ENCODE data around the gene RTRAF. TPM values are rescaled to one million over a fixed set of nuclear protein-coding genes. Genes with fewer than 3 reads are reported as not detected.

The RTRAF gene
- total and polyA plus RNA-seq, 8 donors: 4.9 to 202 (median 144) TPM

DNA sequence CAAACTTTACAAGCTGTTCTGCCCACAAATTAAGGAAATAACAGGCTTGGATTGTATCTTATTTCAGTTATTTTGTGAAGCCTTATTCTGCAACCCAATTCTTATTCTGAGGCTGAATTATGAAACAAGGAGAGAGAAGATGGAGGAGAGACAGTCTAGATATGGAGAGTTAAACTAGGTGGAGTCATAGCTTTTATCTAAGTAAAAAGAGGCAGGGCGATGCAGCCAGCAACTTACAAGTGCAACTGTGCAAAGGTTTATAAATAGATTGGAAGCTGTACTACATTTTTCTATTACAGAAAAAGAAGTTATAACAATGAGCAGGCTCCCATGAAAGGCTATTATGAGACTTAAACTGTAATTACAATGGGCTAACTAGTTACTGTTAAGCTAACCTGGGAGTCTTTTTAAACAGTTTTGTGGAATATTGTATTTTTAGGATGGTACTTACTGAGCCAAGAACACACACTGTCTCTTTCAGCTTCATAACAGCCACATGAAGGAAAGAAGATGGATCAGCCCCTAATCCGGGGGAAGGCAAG is 57.1 kb downstream of the RTRAF start:
- H3K36me3 ChIP-seq: peaks cover 0 to 8% (median 0%) of the 10 kb centered on the region in 4 donors
- DNase-seq: no peak
- no peaks in the 10 kb centered on the region for H3K27me3 ChIP-seq
- TF ChIP-seq, protein P1, sequence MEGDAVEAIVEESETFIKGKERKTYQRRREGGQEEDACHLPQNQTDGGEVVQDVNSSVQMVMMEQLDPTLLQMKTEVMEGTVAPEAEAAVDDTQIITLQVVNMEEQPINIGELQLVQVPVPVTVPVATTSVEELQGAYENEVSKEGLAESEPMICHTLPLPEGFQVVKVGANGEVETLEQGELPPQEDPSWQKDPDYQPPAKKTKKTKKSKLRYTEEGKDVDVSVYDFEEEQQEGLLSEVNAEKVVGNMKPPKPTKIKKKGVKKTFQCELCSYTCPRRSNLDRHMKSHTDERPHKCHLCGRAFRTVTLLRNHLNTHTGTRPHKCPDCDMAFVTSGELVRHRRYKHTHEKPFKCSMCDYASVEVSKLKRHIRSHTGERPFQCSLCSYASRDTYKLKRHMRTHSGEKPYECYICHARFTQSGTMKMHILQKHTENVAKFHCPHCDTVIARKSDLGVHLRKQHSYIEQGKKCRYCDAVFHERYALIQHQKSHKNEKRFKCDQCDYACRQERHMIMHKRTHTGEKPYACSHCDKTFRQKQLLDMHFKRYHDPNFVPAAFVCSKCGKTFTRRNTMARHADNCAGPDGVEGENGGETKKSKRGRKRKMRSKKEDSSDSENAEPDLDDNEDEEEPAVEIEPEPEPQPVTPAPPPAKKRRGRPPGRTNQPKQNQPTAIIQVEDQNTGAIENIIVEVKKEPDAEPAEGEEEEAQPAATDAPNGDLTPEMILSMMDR (IDR thresholded peaks at IDR 0.05): no peak
- no peak for TF ChIP-seq POLR2AphosphoS5 (IDR thresholded peaks at IDR 0.05)
- no peak for TF ChIP-seq EP300 (IDR thresholded peaks at IDR 0.05)
- TF ChIP-seq POLR2A (IDR thresholded peaks at IDR 0.05): no peak
- 29 to 65% (median 50%) methylated on average over 2 of the region's 2 CpGs for WGBS, 5 donors
- H3K4me1 ChIP-seq: peaks cover 0 to 89% (median 47%) of the 10 kb centered on the region in 4 donors
- intact Hi-C loops (cut with DNase I; ENCODE audit: low total_unique reads): no loop called here
- H3K9me3 ChIP-seq: no peaks in the 10 kb centered on the region
- H3K4me3 ChIP-seq: no peak overlapping the region
- peak overlapping the region in 3 of 5 donors; percentile 9 to 81 (median 18) for H3K27ac ChIP-seq

DNA sequence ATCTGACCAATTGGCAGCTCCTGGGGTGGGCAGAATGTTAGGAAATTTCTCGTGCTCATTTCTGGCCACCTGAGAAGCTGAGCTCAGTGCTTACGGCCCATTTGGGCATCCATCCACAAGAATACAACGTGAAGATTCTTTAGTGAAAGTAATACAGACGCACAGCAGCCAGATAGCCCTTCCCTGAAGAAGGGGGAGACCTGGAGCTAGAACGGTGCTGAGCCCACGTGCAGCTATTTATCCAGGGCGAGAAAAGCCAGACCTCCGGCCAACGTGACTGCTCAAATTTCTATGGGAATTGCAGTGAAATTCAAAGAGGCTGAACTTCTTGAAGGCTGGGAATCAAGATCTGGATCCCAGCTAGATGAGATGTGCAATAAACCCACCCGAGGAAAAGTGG is 58.8 kb downstream of the RTRAF start:
- no peaks in the 10 kb centered on the region for H3K36me3 ChIP-seq
- 83 to 89% (median 88%) methylated on average over 10 of the region's 10 CpGs for WGBS, 5 donors
- TF ChIP-seq EP300 (IDR thresholded peaks at IDR 0.05): no peak
- TF ChIP-seq, protein P1 (IDR thresholded peaks at IDR 0.05): no peak
- TF ChIP-seq POLR2AphosphoS5 (IDR thresholded peaks at IDR 0.05): no peak
- TF ChIP-seq POLR2A (IDR thresholded peaks at IDR 0.05): no peak
- H3K27me3 ChIP-seq: no peaks in the 10 kb centered on the region
- DNase-seq: peak in 1 of 2 donors; percentile 61
- no peak overlapping the region for H3K4me3 ChIP-seq
- peak overlapping the region in 3 of 5 donors; percentile 33 to 81 (median 81) for H3K27ac ChIP-seq
- intact Hi-C loops (cut with DNase I; ENCODE audit: low total_unique reads): no loop called here
- H3K9me3 ChIP-seq: no peaks in the 10 kb centered on the region
- H3K4me1 ChIP-seq: peaks cover 5 to 91% (median 53%) of the 10 kb centered on the region in 4 donors

DNA sequence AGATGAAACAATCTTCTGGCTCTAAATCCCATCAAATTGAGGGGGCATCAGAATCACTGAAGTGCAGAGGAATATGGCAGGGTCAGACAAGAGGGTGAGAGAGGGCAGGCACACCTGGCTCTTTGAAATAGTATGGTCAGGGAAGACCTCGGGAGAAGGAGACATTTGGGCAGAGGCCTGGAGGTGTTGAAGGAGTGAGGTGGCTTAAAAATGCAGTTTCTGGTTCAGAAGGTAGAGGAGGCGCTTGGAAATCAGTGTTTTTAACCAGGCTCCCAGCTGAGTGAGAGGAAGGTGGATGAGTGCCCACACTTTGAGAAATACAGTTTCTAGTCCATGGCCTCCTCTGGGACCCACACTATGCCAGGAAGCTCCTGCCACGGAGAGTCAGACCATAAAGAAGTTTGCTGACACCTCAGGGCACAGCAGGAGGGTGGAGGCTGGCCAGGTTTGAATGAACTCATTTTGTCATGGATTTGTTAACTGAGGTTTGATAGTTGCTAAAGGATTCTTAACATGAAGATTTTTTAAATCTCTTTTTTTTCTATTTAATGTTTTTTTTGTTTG is 59.4 kb downstream of the RTRAF start:
- intact Hi-C loops (cut with DNase I; ENCODE audit: low total_unique reads): no loop called here
- Histone ChIP-seq H3K4me1 (peaks cover 5 to 92% (median 56%) of the 10 kb centered on the region in 4 donors), H3K36me3 (no peaks in the 10 kb centered on the region), H3K27me3 (no peaks in the 10 kb centered on the region), H3K27ac (peak overlapping the region in 4 of 5 donors; percentile 20 to 81 (median 57)), H3K9me3 (no peaks in the 10 kb centered on the region), H3K4me3 (no peak overlapping the region)
- WGBS, 5 donors: 68 to 78% (median 71%) methylated on average over 3 of the region's 3 CpGs
- no peak for TF ChIP-seq EP300 (IDR thresholded peaks at IDR 0.05)
- TF ChIP-seq POLR2A (IDR thresholded peaks at IDR 0.05): no peak
- TF ChIP-seq, protein P1 (IDR thresholded peaks at IDR 0.05): no peak
- TF ChIP-seq POLR2AphosphoS5 (IDR thresholded peaks at IDR 0.05): no peak
- DNase-seq: no peak

DNA sequence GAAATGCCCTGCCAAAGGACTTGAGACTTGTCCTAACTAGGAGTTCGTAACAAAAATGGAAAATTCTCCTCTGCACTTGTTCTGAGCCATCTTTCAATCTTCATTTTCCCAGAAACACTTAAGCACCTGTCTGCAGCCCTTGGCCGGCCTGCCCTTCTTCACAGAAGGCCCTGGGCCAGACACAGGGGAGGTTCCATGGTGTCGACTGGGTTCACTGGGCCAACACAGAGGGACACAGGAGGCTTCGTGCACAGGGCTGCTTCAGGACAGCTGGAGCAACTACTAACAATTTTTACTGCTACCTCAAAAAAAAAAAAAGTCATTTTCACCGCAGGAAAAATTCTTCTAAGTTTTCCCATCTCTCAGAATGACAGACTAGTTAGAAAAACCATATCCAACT is 59.9 kb downstream of the RTRAF start:
- intact Hi-C loops (cut with DNase I; ENCODE audit: low total_unique reads): no loop called here
- DNase-seq: no peak
- H3K36me3 ChIP-seq: no peaks in the 10 kb centered on the region
- H3K27me3 ChIP-seq: no peaks in the 10 kb centered on the region
- H3K4me3 ChIP-seq: no peak overlapping the region
- WGBS, 5 donors: 68 to 92% (median 81%) methylated on average over 5 of the region's 5 CpGs
- peaks cover 5 to 94% (median 59%) of the 10 kb centered on the region in 4 donors for H3K4me1 ChIP-seq
- TF ChIP-seq, protein P1 (IDR thresholded peaks at IDR 0.05): no peak
- TF ChIP-seq EP300 (IDR thresholded peaks at IDR 0.05) (no peak), POLR2A (IDR thresholded peaks at IDR 0.05) (no peak), POLR2AphosphoS5 (IDR thresholded peaks at IDR 0.05) (no peak)
- H3K9me3 ChIP-seq: no peaks in the 10 kb centered on the region
- H3K27ac ChIP-seq: peak overlapping the region in 3 of 5 donors; percentile 20 to 81 (median 81)

Data from stomach (tissue), 9 donors.